T-helper 22 cell (primary cell): ENCODE results near the gene HIRA.
A peak's percentile ranks its signal among the peaks of the same experiment; 100 is the strongest.

Source experiments
- DNase-seq: peaks from one replicate; pipeline ENCODE4 v3.0.0-alpha.2; 2020; ENCODE audit warnings: low read depth

The HIRA gene, protein sequence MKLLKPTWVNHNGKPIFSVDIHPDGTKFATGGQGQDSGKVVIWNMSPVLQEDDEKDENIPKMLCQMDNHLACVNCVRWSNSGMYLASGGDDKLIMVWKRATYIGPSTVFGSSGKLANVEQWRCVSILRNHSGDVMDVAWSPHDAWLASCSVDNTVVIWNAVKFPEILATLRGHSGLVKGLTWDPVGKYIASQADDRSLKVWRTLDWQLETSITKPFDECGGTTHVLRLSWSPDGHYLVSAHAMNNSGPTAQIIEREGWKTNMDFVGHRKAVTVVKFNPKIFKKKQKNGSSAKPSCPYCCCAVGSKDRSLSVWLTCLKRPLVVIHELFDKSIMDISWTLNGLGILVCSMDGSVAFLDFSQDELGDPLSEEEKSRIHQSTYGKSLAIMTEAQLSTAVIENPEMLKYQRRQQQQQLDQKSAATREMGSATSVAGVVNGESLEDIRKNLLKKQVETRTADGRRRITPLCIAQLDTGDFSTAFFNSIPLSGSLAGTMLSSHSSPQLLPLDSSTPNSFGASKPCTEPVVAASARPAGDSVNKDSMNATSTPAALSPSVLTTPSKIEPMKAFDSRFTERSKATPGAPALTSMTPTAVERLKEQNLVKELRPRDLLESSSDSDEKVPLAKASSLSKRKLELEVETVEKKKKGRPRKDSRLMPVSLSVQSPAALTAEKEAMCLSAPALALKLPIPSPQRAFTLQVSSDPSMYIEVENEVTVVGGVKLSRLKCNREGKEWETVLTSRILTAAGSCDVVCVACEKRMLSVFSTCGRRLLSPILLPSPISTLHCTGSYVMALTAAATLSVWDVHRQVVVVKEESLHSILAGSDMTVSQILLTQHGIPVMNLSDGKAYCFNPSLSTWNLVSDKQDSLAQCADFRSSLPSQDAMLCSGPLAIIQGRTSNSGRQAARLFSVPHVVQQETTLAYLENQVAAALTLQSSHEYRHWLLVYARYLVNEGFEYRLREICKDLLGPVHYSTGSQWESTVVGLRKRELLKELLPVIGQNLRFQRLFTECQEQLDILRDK

DNA sequence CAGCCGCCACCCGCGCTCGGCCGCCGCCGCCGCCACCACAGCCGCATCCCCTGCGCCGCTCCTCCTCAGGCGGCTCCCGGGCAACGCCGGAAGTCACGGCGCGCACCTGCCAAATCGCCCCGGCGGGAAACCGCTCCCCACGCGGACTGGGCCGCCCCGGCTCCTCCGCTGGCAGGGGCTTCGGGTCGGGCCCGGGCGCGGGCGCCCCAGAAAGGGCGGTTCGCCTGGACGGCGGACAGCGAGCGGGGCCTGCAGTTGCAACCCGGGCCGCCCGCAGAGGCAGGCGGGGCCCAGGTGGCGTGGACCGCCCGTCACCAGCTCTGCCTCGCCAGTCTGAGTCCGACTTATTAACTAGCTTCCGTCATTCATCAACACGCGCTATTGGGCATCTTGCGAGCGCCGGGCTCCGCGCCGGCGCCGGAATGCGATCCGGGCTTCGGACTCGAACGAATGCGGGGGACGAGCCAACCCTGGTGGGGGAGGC lies at the start of gene HIRA:
Gene HIRA, minus strand, starts transcription at position 85 of the 484 bp plus-strand sequence. CDS start 257 bp downstream, outside the sequence.
- peak; percentile 68 for DNase-seq

DNA sequence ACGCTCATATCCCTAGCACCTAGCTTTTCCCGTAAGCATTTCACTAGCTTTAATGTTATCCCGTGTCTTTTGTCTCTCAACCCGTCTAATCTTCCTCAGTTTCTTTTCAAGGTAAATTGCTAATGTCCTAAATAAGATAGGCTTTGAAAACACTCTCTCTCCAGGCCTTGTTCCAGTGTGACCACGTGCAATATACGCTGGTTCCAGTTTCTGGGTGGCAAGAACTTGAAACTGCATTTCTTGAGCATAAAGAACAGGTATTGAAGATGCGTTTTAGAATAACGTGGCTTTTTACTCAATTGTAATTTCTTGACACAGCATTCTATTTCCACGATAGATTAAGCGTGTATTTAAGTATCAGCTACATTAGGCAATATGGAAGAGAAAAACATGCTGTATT lies 49.3 kb upstream of the HIRA start:
- no peak for DNase-seq

DNA sequence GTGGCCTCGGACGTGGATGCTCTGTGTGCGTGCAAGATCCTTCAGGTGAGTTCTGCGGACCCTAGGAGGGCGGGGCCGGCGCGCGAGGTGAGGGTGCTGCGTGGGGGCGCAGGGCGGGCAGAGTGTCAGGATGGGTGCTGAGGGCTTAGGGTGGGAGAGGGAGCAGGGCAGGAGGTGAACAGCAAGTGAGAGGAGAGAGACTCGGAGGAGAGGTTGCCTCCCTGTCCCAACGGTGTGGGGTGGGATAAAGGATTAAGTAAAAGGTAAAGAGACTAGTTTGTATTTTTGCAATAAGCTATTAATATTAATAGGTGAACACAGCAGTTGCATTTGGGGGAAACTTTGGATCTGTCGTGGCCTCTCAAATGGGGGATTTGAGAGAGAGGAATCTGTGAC lies 48.6 kb upstream of the HIRA start:
- no peak for DNase-seq

DNA sequence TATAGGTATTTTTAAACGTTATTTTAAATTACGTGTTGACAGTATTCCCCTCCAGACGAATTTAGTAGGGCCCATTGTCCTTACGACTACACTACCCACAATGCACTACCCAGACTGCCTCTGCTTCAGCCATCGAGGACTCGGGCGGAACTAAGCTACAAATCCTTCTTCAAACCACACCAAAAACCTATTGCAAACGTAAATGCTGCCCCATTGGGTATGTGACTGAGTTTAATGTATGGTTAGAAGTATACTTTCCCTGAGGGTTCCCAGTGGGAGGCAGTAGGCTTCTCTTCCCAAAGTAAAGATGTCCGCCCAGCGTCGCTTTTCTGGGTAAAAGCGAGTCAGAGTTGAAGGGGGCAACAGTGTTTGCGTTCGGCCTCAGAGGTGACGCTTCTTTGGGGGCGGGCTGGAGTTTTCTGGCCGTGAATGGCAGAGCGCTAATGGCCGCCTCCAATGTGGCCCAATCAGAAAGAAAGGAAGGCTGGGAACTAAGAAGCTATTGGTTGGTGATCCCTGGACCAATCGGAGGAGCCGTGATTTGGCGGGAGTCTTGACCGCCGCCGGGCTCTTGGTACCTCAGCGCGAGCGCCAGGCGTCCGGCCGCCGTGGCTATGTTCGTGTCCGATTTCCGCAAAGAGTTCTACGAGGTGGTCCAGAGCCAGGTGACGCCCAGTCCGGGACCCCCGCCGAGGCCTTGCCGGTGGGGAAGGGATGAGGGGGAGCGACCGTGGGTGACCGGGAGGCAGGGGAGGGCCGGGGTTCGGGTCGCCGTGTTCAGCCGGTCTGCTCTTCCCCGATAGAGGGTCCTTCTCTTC lies 48.0 kb upstream of the HIRA start, which contains the start of gene CDC45:
Gene CDC45, plus strand, starts transcription at position 566 of the 818 bp plus-strand sequence. Its CDS starts 49 bp downstream, at position 615.
- peak; percentile 92 for DNase-seq

DNA sequence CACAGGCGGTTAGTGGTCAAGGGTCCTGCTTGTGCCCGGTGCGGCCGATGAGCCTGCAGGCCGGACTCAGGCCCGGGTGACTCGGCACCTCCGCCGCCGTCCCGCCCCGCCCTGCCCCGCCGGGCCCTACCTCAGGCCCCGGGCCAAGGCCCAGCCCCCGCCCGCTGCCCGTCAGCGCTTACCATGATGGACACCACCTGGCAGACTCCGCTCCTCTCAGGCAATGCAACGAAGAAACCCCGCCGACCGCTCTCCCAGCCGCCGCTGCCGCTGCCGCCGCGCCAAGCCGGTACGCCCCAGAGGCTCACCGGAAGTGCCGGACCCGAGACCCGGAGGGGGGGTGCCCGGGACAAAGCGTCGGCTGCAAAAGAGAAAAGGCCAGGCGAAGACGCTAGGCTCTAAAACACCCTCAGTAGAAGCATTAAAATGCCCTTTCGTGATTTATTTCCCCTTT lies 47.4 kb upstream of the HIRA start, which contains the start of gene UFD1:
Gene UFD1, minus strand, starts transcription at position 293 of the 454 bp plus-strand sequence. Its CDS starts 108 bp downstream, at position 185.
- peak; percentile 71 for DNase-seq

DNA sequence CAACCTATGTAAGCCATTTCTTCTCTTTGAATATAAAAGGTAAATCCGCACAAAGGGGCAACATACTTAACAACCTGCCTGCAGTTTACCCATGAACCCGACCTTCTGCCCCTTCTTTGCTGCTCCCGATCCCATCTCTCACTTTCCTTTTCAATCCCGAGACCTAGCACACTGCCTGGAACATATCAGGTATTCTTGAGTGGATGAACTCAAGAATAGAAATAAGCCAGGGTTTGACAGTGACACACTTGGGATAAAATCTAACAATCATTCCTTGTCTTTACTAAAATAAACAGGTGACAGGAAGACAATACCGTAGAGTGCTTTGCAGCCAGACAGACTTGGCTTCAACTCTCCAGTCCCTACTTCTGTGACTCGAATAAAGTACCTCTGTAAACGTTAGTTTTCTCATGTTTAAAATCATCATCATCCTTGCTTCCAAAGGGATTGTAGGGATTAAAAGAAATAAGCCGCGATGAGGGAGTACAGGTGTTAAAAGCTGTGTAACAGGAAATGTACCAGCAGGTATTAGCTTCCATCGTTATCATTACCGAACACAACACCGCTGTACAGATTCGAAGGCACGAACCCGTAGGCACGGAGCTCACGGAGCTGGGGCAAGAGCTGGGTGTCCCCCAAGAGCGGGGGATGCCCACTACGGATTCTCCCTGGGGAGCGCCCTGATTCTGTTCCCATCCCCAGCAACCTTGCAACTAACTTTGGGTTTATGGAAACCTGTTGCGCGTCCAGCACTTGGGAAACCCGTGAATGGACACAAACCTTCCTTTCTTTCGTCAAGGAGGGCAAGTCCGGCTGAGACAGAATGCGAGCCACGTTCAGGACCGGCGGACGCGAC lies 46.7 kb upstream of the HIRA start:
- DNase-seq = no peak

DNA sequence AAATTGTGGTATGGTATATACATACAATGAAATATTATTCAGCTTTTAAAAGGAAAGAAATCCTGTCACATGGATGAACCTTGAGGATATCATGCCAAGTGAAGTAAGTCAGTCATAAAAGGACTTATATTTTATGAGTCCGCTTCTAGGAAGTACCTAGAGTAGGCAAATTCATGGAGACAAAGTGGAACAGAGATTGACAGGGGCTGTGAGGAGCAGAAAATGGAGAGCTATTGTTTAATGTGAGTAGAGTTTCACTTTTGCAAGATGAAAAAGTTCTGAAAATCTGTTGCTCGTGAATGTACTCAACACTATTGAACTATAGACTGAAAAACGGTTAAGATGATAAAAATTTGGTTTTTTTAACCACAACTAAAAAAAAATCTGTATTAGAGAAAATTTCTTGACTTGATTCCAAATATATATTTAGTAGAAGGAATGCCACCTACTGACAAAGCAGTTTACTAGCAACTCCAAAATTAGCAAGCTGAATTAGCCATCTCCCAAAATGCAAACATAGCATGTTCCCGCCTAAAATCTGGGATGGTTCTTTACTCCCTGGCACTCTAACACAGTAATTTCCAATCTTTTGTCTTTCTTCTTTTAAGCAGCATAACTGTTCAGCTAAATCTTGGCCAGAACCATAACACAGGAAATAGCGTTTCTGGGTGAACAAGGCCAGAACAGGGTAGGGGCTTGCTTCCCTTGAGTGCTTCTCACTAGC lies 46.0 kb upstream of the HIRA start:
- no peak for DNase-seq

DNA sequence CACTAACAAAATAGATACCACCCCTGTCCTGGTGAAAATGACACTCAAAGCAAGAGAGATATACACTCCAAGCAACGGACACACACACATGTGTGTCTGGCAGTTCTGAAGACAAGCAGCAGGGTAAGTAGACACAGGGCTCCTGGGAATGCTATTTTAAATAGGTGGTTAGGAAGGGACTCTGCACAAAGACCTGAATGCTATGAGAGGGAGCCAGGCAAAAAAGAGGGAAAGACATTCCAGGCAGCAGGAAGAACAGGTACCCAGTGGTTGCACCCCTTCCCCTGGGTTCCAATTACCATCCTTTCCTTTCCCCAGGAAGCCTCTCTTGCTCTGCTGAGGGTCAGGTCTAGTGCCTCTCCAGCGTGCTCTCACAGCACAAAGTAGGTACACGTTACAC lies 44.5 kb upstream of the HIRA start:
- DNase-seq = no peak

DNA sequence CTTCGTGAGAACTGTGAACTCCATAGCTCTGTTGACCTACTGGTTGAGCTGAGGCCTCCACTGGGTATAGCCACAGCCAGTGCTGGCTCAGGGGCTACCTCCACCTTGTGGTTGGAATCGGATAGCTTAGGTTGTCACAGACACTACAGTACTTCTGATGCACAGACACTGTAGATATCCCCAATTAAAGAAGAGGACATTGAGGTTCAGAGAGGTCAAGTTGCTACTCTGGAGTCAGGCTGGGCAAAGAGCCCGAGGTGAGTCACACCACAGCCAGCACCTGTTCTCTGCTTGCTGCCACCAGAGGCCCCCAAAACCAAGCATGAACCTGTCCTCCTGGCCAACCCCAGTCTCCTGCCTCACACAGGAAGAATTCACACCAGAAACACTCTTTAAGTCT lies 42.0 kb upstream of the HIRA start:
- no peak for DNase-seq

DNA sequence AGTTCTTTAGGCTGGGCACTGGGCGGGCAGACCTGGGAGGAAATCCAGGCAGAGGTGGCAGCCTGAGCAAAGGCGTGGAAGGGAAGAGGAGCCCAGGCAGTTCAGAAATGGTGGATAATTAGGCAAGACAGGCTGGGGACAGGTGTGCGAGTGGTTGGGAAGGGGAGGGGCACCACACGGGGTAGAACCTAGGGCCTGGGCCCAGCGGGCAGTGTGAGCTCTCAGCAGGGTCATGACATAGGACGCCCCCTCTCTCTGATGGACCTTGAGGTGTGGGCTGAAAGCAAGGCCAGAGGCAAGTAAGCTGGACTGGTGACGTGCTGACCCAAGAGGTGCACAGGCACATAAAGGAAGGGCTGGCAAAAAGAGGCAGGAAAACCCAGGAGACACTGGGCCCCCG lies 40.7 kb upstream of the HIRA start:
- DNase-seq = no peak

DNA sequence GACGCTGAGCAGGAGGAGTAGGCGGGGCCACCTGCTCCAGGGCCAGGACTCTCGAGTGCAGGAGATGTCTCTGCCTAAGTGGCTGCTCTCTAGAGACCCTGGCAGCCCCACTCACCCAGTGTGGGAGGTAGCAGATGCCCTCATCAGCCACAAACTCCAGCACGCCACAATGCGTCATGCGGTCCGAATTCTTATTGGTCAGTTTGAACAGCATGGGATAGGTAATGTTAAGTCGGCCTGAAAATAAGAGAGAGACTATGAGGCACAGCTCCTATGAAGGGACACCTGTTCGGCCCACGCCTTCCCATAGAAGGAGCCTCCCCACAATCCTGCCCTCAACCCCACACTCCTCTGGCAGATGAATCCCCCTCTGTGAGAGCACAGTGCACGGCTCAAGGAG lies 40.0 kb upstream of the HIRA start:
- DNase-seq = no peak

DNA sequence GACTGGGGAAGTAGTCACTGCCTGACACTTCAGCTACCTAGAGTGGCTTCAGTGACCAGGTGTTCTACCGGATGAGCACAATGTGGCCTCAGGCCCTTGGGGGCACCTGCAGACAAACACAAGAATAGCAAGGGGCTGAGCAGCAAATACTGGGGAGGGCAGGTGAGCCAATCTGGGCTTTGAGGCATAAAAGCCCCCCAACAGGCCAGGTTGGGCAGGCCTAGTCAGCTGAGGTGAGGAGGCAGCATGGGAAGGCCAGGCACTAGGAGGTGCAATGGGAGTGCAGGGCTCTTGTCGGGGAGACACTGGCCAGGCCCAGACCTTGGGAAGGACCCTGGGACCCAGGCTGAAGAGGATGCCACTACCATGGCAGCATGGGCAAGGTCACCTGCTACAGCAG lies 38.5 kb upstream of the HIRA start:
- no peak for DNase-seq

DNA sequence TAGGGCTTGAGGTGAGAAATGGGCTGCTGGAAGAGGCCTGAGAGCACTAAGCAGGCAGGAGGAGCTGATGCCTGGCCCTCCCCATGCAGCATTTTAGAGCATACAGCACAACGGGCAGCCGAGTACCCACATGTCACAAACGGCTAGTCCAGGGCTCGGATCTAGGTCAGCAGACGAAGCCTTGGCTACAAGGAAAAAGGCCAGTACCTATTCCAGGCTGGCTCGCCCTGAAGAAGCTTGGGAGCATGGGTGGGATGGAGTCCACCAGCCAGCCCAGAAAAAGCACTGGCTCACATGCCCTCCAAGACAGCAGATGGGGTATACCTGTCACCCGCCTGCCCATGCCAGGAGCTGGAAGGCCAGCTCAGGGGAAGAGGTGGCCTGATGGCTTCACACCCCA lies 37.9 kb upstream of the HIRA start:
- DNase-seq = no peak

DNA sequence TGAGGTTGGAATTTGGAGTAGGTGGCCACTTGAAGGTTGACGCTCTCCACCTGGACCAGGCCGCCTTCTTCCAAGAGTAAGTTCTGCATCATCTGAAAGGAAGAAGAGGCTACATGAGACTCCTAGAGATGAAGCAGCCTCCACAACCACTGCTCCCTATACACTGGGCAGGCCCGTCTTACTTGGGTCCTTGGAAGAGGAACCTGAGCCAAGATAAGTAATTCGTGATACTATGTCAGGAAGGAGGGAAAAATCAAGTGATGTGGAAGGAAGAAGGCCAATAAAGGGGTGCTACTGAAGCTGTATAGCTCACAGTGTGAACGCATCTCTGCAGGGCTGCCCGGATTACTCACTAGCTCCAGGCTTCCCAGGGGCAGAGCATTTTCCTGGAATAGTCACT lies 36.4 kb upstream of the HIRA start:
- no peak for DNase-seq

DNA sequence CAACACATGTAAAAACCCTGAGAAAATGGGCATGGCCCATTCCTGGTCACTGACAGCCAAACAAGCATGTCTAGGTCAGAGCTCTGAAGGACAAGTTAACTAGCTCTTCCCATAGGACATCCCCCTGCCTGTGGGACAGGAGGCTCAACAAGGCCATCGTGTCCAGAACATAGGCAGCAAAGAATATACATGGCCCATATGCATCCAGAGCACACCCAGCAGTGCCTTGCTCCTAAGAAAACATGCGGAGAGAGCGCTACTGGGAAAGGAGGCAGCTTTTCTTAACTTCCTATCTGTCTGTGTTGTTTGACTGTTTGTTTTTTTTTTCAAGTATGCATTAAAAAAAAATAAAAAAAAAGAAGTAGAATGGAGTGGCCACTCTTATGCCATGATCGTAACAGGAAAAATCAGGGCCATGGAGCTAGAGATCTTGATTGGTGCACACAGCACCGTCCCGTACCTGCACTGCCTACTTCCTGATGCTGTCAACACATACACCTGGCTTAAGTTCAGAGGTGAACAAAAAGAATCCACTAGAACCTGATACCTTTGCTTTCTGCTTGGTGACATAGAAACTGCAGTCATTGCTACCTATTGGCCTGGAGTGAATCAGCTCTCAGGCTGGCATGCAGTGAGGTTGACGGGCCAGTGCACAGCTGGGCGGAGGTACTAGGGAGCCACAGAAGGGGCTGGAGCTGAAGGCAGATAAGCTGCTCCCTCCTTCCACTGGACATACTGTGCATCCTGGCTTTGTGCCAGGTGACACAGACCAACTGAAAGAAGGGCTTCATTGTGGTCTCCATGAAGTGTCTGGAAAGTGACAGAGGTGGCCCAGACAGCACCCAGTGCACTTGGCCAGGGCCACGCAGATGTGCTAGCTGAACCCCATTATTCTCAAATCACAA lies 35.6 kb upstream of the HIRA start:
- no peak for DNase-seq

DNA sequence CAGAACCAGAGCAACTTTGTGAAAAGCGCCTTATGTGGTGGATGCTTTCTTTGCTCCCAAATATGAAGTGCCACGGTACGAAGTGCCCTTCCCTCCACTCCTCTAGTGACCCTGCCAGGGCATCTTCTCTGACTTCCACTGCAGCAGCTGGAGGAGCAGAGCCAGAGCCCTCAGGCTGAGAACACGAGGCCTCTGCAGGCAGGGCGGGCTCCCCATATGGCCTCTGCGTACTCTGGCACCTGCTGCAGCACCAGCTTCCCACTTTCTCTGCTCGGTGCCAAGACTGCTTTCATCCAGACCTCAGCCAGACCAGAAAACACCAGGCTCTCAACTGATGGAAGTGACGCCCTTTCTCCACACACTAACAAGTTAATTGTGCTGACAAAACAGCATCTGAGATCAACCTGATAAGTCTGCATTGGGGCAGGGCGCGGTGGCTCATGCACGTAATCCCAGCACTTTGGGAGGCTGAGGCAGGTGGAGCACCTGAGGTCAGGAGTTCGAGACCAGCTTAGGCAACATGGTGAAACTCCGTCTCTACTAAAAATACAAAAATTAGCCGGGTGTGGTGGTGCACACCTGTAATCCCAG lies 34.7 kb upstream of the HIRA start:
- DNase-seq = no peak

DNA sequence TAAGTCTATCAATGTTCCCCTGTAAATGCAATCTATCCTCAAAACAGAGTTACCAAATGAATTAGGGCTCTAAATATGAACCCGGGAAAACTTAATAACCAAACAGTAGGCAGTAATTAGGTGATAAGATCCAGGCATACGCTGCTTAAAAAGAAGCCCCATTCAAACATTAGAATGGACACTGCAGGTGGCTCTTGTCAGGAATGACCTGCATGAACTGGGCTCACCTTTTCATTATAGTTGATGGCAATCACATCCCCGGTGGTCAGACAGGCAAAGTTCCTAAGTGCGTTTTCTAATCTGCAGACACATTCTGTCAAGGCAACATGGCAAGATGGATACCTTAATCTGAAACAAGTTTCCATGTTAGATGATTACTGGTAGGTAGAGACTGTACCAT lies 33.4 kb upstream of the HIRA start:
- DNase-seq = no peak

DNA sequence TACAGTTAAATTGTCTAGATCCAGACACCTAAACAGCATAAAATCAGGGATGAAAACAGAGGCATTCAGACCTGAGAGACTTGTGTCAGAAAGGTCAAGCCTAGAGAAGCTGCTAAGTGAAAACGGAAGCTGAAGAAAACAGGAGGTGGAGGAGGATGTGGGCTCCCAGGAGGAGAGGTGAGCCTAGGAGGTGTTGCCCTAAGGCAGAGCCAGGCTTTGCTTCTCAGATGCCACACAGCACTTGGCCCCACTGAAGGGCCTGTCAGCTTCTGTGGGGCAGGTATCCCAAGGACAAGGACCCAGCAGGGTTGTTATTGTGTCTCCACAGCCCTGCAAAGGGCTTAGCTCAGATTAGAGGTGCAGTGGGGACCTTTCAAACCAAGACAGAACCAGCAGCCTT lies 33.0 kb upstream of the HIRA start:
- DNase-seq = no peak
